ENCODE measurements around the gene ROR2.

DNA sequence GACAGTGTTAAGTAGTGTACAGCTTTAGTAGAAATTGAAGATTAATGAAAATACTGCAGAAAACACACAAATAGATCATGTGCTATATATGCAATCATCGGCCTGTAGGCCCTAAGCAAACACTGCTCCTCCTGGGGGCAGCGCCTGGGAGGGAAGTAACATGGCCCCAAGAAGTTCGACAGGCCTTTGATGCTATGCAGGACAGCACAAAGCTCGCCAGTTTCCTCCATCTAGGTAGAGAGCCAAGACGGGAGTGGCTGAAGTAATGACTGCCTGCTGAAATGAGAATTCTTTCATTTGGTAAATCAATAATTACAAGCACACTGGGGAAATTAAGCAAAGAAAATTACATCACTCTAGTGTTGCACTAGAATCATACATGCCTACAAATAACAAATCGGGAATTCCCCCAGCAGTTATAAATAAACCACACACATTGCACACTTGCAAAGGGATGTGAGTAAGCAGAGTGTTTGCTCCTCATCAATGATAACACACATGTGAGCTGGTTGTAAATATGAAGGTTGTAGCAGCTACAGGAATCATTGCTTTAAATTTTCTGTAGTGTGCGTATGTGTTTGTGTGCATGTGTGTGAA is 306.4 kb downstream of the ROR2 start:
- no peak for TF ChIP-seq SIN3A (IDR thresholded peaks at IDR 0.05; ENCODE audit: borderline replicate concordance, insufficient read depth, low read length)
- TF ChIP-seq TAF1 (IDR thresholded peaks at IDR 0.05; ENCODE audit: borderline replicate concordance, insufficient read depth, low read length): no peak
- no peak for TF ChIP-seq POLR2AphosphoS5 (IDR thresholded peaks at IDR 0.05; ENCODE audit: low read depth, low read length)
- TF ChIP-seq, protein P1, sequence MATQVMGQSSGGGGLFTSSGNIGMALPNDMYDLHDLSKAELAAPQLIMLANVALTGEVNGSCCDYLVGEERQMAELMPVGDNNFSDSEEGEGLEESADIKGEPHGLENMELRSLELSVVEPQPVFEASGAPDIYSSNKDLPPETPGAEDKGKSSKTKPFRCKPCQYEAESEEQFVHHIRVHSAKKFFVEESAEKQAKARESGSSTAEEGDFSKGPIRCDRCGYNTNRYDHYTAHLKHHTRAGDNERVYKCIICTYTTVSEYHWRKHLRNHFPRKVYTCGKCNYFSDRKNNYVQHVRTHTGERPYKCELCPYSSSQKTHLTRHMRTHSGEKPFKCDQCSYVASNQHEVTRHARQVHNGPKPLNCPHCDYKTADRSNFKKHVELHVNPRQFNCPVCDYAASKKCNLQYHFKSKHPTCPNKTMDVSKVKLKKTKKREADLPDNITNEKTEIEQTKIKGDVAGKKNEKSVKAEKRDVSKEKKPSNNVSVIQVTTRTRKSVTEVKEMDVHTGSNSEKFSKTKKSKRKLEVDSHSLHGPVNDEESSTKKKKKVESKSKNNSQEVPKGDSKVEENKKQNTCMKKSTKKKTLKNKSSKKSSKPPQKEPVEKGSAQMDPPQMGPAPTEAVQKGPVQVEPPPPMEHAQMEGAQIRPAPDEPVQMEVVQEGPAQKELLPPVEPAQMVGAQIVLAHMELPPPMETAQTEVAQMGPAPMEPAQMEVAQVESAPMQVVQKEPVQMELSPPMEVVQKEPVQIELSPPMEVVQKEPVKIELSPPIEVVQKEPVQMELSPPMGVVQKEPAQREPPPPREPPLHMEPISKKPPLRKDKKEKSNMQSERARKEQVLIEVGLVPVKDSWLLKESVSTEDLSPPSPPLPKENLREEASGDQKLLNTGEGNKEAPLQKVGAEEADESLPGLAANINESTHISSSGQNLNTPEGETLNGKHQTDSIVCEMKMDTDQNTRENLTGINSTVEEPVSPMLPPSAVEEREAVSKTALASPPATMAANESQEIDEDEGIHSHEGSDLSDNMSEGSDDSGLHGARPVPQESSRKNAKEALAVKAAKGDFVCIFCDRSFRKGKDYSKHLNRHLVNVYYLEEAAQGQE (IDR thresholded peaks at IDR 0.05; ENCODE audit: insufficient read depth in 1 of 2, low read depth in 2 of 2, low read length in 2 of 2): no peak
- TF ChIP-seq FOXP2 (optimal IDR thresholded peaks at IDR 0.05; ENCODE audit: borderline replicate concordance, extremely low read depth, extremely low read length, insufficient read depth): no peak
